ENCODE measurements around the gene DYSF. TPM values are rescaled to one million over a fixed set of nuclear protein-coding genes. Genes with fewer than 3 reads are reported as not detected.

DYSF gene
- total RNA-seq, 4 donors from 2014 or later: 17.4 to 40.7 (median 18.5) TPM

DNA sequence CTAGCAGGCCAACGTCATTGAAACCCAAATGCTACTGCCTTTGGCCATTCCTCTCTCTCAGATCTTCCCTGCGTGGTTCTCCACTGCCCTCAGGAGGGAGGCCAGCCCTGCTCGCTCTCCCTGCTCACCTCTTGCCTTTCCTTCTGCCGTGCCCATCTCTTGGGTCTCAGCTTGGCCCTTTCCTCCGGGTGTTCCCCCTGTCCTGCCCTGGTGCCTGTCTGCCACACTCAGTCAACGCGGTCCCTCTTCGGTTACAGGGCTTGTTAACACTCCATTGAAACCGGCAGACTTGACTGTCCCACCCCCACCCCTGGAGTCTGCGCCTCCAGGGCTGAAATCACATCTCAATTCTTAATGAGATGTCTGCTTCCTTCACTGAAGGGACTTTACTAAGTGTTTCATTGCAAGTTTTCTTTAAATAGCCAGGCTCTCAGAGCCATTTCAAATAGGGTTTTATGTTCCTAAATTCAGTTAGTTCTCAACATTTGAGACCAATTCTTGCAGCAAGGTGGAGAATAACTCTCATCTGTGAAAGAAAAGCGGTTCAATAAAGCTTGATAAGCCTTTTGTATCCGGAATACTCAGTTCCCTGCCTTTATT lies 237.6 kb downstream of the DYSF start:
- Histone ChIP-seq H3K4me3 (no peak overlapping the region), H3K4me1 (peaks cover 0 to 6% (median 1%) of the 10 kb centered on the region in 4 donors), H3K9me3 (no peaks in the 10 kb centered on the region), H3K27me3 (no peaks in the 10 kb centered on the region), H3K36me3 (peaks cover 0 to 26% (median 25%) of the 10 kb centered on the region in 4 donors), H3K27ac (replicated peaks in 1 of 4) (no peak overlapping the region)
- intact Hi-C loops (cut with DNase I): no loop called here
- 75% methylated on average over 12 of the region's 12 CpGs for WGBS
- TF ChIP-seq POLR2A (IDR thresholded peaks at IDR 0.05; ENCODE audit: low read depth) (no peak), POLR2AphosphoS5 (IDR thresholded peaks at IDR 0.05) (no peak), EP300 (IDR thresholded peaks at IDR 0.05) (no peak)
- TF ChIP-seq, protein P1, sequence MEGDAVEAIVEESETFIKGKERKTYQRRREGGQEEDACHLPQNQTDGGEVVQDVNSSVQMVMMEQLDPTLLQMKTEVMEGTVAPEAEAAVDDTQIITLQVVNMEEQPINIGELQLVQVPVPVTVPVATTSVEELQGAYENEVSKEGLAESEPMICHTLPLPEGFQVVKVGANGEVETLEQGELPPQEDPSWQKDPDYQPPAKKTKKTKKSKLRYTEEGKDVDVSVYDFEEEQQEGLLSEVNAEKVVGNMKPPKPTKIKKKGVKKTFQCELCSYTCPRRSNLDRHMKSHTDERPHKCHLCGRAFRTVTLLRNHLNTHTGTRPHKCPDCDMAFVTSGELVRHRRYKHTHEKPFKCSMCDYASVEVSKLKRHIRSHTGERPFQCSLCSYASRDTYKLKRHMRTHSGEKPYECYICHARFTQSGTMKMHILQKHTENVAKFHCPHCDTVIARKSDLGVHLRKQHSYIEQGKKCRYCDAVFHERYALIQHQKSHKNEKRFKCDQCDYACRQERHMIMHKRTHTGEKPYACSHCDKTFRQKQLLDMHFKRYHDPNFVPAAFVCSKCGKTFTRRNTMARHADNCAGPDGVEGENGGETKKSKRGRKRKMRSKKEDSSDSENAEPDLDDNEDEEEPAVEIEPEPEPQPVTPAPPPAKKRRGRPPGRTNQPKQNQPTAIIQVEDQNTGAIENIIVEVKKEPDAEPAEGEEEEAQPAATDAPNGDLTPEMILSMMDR (IDR thresholded peaks at IDR 0.05): no peak
- DNase-seq (ENCODE audit: extremely low spot score): no peak

DNA sequence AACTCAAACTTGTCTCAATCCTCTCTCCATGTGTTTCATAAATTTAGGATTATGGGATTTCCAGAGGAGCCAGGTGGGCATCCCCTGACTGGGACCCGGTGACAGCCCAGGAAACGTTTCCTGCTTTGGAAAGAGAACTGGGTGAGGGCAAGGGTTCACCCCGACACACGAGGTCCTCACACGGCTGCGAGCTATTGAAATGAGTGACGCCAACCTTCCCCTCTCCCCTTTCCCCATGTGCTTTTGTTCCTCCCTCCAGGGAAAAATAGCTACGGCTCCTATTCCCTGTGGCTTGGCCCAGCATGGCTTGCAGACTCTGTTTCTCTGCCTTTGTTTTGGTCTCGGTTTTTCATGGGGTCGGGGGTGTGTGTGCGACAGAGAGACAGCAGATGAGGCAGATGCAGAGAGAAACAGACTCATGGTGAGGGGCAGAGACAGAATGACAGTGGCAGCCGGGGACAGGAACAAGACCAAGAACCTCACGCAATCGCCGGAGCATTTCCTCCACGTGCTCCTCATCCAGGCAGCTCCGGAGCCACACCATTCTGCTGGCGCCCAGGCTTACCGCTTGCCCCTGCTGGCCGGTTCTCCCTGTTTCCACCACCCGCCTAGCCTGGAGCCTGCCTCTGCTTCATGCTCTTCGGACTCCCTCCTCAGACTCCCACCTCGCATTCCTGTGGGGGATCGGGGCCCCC lies 238.5 kb downstream of the DYSF start:
- H3K4me3 ChIP-seq: no peak overlapping the region
- peaks cover 0 to 6% (median 1%) of the 10 kb centered on the region in 4 donors for H3K4me1 ChIP-seq
- TF ChIP-seq POLR2A (IDR thresholded peaks at IDR 0.05; ENCODE audit: low read depth) (no peak), EP300 (IDR thresholded peaks at IDR 0.05) (no peak), POLR2AphosphoS5 (IDR thresholded peaks at IDR 0.05) (no peak)
- TF ChIP-seq, protein P1 (IDR thresholded peaks at IDR 0.05): no peak
- H3K27ac ChIP-seq (replicated peaks in 1 of 4): no peak overlapping the region
- WGBS: 67% methylated on average over 24 of the region's 24 CpGs
- H3K9me3 ChIP-seq: no peaks in the 10 kb centered on the region
- intact Hi-C loops (cut with DNase I): no loop called here
- DNase-seq (ENCODE audit: extremely low spot score): no peak
- H3K27me3 ChIP-seq: no peaks in the 10 kb centered on the region
- H3K36me3 ChIP-seq: peaks cover 0 to 21% (median 16%) of the 10 kb centered on the region in 4 donors

DNA sequence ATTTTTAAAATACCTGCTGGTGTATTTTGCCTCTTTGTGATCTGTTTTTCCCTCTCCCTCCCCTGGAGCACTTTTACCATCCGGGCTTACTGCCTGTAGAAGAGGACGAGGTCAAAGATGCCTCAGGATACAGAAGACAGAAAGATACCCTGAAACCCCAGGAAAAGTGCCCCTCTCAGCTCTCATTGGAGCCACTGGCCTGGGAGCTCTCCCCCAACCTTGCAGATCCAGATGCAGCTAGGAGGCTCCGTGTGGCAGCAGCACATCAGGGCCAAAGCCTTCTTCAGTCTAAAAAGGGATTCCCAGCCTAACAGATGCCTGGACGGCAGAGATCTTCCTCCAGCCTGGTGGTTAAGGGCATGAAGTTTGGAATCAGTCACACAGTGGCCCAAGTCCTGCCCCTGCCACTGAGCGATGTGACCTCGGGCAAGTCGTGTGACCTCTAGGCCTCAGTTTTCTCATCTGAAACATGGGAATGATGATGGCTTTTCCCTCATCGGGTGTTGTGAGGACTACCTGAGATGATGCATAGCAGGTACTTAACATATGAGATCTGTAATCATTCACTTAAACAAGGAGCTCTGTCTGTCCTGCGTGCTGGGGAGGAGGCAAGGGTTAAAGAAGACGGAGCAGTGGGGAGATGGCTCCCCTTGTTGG lies 239.4 kb downstream of the DYSF start:
- intact Hi-C loops (cut with DNase I): no loop called here
- DNase-seq (ENCODE audit: extremely low spot score): no peak
- Histone ChIP-seq H3K4me3 (no peak overlapping the region), H3K4me1 (peaks cover 0 to 6% (median 1%) of the 10 kb centered on the region in 4 donors), H3K9me3 (no peaks in the 10 kb centered on the region), H3K27ac (replicated peaks in 1 of 4) (no peak overlapping the region), H3K27me3 (no peaks in the 10 kb centered on the region), H3K36me3 (peaks cover 0 to 14% (median 10%) of the 10 kb centered on the region in 4 donors)
- TF ChIP-seq POLR2A (IDR thresholded peaks at IDR 0.05; ENCODE audit: low read depth) (no peak), EP300 (IDR thresholded peaks at IDR 0.05) (no peak), POLR2AphosphoS5 (IDR thresholded peaks at IDR 0.05) (no peak)
- TF ChIP-seq, protein P1 (IDR thresholded peaks at IDR 0.05): no peak
- WGBS: 83% methylated on average over 8 of the region's 10 CpGs

DNA sequence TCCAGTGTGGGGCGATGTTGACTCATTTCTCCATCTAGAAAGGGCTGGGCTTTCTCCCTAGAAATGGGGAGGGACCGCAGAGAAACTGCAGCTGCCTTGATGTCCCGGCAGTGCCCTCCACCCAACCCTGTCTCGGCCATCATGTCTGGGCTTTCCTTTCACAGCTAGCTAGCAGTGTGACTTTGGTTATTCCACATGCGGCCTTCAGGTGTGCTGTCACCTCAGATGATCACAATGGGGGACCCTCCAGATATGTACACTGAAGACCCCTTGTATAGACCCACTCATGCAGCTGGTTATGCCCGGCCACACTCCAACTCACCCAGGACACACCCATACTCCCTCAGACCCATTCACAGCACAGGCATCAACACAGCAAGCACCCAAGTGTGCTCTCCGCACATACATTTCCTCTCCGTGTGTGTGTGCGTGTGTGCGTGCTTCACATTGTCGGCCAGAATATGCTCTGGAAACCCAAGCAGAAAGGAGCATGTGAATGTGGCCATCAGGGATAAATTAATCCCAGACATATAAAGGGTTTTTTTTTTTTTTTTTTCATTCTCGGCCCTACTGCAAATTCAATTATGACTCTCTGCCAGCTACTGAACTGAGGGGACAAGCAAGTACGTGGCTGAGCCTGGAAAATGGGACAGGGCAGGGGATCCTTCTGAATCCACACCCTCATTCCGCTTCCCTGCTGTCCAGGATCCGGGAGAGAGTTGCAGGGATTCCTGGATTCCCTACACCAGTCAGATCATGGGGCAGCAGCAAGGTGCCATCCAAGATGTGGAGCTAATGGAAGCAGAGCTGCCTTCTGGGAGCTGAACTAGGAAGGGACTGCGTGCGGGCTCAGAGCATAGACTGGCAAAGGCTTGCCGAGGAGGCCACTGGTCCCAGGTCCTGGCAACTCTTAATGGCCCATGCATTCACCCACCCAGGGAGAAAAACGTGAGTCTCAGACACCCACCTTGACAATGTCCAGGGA lies 240.2 kb downstream of the DYSF start:
- no peak for DNase-seq (ENCODE audit: extremely low spot score)
- H3K4me3 ChIP-seq: no peak overlapping the region
- peaks cover 0 to 5% (median 2%) of the 10 kb centered on the region in 4 donors for H3K36me3 ChIP-seq
- no peaks in the 10 kb centered on the region for H3K27me3 ChIP-seq
- TF ChIP-seq POLR2AphosphoS5 (IDR thresholded peaks at IDR 0.05) (no peak), EP300 (IDR thresholded peaks at IDR 0.05) (no peak), POLR2A (IDR thresholded peaks at IDR 0.05; ENCODE audit: low read depth) (no peak)
- TF ChIP-seq, protein P1 (IDR thresholded peaks at IDR 0.05): no peak
- no peaks in the 10 kb centered on the region for H3K9me3 ChIP-seq
- H3K4me1 ChIP-seq: peaks cover 0 to 6% (median 1%) of the 10 kb centered on the region in 4 donors
- no peak overlapping the region for H3K27ac ChIP-seq (replicated peaks in 1 of 4)
- intact Hi-C loops (cut with DNase I): no loop called here
- WGBS: 81% methylated on average over 16 of the region's 19 CpGs
